ENCODE data around the gene MMP19. TPM values are rescaled to one million over a fixed set of nuclear protein-coding genes. Genes with fewer than 3 reads are reported as not detected.
A peak's percentile ranks its signal among the peaks of the same experiment; 100 is the strongest.

MMP19 gene
- total and polyA plus RNA-seq, 2 experiments from 2014 or later, result 13.8 to 17.6 TPM

DNA sequence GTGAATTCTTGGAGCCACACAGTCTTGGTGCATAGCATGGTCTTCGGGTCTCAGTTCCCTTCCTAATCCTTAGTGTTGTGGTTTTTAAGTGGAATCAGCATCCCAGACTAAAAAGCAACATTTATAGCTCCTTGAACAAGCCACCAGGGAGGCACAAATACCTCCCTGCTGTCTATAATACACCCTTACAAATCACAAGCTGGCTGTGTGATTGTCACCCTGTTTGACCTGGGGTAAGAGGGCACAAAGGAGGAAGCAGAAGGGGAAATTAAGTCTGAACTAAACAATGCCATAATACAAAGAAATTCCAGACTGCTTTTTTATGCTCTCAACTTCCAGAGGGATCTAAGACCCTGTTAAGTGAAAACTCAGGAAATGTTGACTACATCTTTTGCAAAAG is 7.7 kb upstream of the MMP19 start:
- no peaks in the 10 kb centered on the region for H3K27me3 ChIP-seq (replicated peaks; ENCODE audit: insufficient read depth)
- no peaks in the 10 kb centered on the region for H3K9me2 ChIP-seq (ENCODE audit: insufficient read depth)
- peak overlapping the region; percentile 15; the same call in 1 of the 2 replicates for H3K9ac ChIP-seq
- 0 to 3% methylated on average over 1 of the region's 1 CpG for WGBS, 2 experiments (ENCODE audit: low coverage in 1 of 2, low lambda C conversion rate in 2 of 2, missing lambda C conversion rate in 2 of 2)
- H3K79me2 ChIP-seq (ENCODE audit: insufficient read depth), result no peaks in the 10 kb centered on the region
- in situ Hi-C loops (cut with MboI), result no loop called here
- H3K4me1 ChIP-seq (ENCODE audit: insufficient read depth), result peaks cover 43% of the 10 kb centered on the region
- H2AFZ ChIP-seq, result peak overlapping the region; percentile 55
- H3K4me2 ChIP-seq (ENCODE audit: unreplicated experiment), result no peak overlapping the region
- peak overlapping the region; percentile 42 for H3K27ac ChIP-seq
- no peaks in the 10 kb centered on the region for H3K9me3 ChIP-seq (ENCODE audit: low read depth)
- TF ChIP-seq EZH2phosphoT487 (IDR thresholded peaks at IDR 0.05; ENCODE audit: insufficient read depth, low read depth), result no peak
- TF ChIP-seq EZH2 (IDR thresholded peaks at IDR 0.05; ENCODE audit: insufficient read depth, poor library complexity, severe bottlenecking), result no peak
- no peaks in the 10 kb centered on the region for H3K36me3 ChIP-seq (ENCODE audit: low read depth)
- peaks cover 37% of the 10 kb centered on the region for H3F3A ChIP-seq (ENCODE audit: insufficient read depth)
- no peak overlapping the region for H3K4me3 ChIP-seq
- H4K20me1 ChIP-seq (ENCODE audit: insufficient read depth), result no peaks in the 10 kb centered on the region
- no peak for DNase-seq

DNA sequence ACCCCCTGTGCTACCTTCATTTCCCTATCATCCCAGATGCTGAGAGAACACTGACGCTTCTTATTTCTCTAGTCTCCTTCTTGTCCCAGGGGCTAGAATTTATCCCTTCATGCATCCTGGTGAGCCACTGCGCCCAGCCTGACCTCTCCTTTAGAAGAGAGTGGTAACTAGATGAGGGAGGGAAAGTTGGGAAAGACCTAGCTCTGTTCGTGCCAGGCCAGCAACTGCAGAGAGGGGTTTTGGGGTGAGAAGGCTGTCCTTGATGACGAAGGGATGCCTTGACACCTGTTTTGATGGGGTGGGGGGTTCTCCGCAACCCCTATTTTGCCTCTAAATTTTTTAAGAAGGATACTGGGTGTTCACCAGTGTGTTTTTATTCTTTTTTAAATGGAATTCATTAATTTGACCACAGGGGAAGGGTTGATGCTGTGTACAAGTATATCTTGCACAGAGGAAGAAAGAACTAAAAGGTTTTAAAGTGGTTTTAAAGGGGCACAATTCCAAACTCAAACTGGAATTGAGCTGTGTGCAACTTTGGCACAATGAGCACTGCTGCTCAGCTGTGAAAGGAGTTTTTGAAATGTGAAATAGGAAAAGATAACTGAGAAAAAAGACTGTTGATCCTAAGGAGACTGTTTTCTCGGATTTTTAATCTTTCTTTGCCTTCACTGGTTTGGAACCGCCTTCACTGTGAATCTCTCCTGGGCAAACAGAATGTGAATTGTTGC is 7.0 kb upstream of the MMP19 start:
- H3F3A ChIP-seq (ENCODE audit: insufficient read depth), result peaks cover 39% of the 10 kb centered on the region
- no peaks in the 10 kb centered on the region for H4K20me1 ChIP-seq (ENCODE audit: insufficient read depth)
- in situ Hi-C loops (cut with MboI), result no loop called here
- no peak for TF ChIP-seq EZH2phosphoT487 (IDR thresholded peaks at IDR 0.05; ENCODE audit: insufficient read depth, low read depth)
- TF ChIP-seq EZH2 (IDR thresholded peaks at IDR 0.05; ENCODE audit: insufficient read depth, poor library complexity, severe bottlenecking), result no peak
- H2AFZ ChIP-seq, result peak overlapping the region; percentile 55
- peaks cover 46% of the 10 kb centered on the region for H3K4me1 ChIP-seq (ENCODE audit: insufficient read depth)
- no peaks in the 10 kb centered on the region for H3K9me3 ChIP-seq (ENCODE audit: low read depth)
- H3K9ac ChIP-seq, result peak overlapping the region; percentile 15; the same call in 1 of the 2 replicates
- H3K4me3 ChIP-seq, result no peak overlapping the region
- no peaks in the 10 kb centered on the region for H3K27me3 ChIP-seq (replicated peaks; ENCODE audit: insufficient read depth)
- no peaks in the 10 kb centered on the region for H3K36me3 ChIP-seq (ENCODE audit: low read depth)
- H3K9me2 ChIP-seq (ENCODE audit: insufficient read depth), result no peaks in the 10 kb centered on the region
- WGBS, 2 experiments (ENCODE audit: low coverage in 1 of 2, low lambda C conversion rate in 2 of 2, missing lambda C conversion rate in 2 of 2), result 39 to 56% methylated on average over 7 of the region's 7 CpGs
- DNase-seq, result peak; percentile 29
- peak overlapping the region; percentile 100 for H3K27ac ChIP-seq
- H3K79me2 ChIP-seq (ENCODE audit: insufficient read depth), result no peaks in the 10 kb centered on the region
- H3K4me2 ChIP-seq (ENCODE audit: unreplicated experiment), result no peak overlapping the region

DNA sequence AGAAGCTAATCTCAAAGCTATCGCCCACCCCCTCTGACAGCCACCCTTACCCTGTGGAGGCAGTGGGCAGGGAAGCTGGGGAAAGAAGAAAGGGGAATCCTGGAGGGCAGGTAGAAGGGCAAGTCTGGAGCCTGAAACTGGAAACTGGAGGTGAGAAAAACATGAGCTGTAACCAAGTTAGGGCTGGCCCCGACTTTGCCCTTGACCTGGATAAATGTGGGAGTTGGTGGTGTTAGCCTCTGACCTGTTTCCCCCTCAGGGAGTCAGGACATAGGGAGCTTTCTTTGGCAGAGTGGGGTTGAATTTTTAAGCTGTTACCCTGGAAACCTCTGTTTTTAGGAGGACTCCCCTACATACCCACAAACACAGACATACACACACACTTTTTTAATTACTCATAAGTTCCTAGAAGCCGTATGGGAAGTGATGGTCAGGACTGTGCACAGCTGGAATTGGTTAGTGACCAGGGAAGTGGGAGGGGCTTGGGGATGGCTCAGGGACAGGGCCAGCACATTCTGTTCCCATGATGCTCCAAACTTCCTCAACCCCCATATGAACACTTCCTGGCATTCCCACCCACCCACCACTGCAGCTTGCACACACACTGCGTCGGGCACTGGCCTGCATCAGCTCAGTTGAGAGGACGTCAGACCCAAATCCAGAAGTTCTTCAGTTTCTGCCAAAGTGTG is 5.0 kb upstream of the MMP19 start:
- H3K27ac ChIP-seq, result peak overlapping the region; percentile 100
- peaks cover 39% of the 10 kb centered on the region for H3F3A ChIP-seq (ENCODE audit: insufficient read depth)
- peak overlapping the region; percentile 94 for H3K9ac ChIP-seq
- no peaks in the 10 kb centered on the region for H4K20me1 ChIP-seq (ENCODE audit: insufficient read depth)
- no peaks in the 10 kb centered on the region for H3K9me2 ChIP-seq (ENCODE audit: insufficient read depth)
- H3K36me3 ChIP-seq (ENCODE audit: low read depth), result no peaks in the 10 kb centered on the region
- DNase-seq, result peak; percentile 99
- peak overlapping the region; percentile 58 for H2AFZ ChIP-seq
- H3K4me3 ChIP-seq, result peak overlapping the region; percentile 55
- H3K4me1 ChIP-seq (ENCODE audit: insufficient read depth), result peaks cover 51% of the 10 kb centered on the region
- H3K79me2 ChIP-seq (ENCODE audit: insufficient read depth), result no peaks in the 10 kb centered on the region
- 7% methylated on average over 6 of the region's 6 CpGs for WGBS, 2 experiments (ENCODE audit: low coverage in 1 of 2, low lambda C conversion rate in 2 of 2, missing lambda C conversion rate in 2 of 2)
- H3K27me3 ChIP-seq (replicated peaks; ENCODE audit: insufficient read depth), result no peaks in the 10 kb centered on the region
- no peaks in the 10 kb centered on the region for H3K9me3 ChIP-seq (ENCODE audit: low read depth)
- in situ Hi-C loops (cut with MboI), result no loop called here
- H3K4me2 ChIP-seq (ENCODE audit: unreplicated experiment), result peak overlapping the region; percentile 73
- TF ChIP-seq EZH2 (IDR thresholded peaks at IDR 0.05; ENCODE audit: insufficient read depth, poor library complexity, severe bottlenecking), result no peak
- no peak for TF ChIP-seq EZH2phosphoT487 (IDR thresholded peaks at IDR 0.05; ENCODE audit: insufficient read depth, low read depth)

DNA sequence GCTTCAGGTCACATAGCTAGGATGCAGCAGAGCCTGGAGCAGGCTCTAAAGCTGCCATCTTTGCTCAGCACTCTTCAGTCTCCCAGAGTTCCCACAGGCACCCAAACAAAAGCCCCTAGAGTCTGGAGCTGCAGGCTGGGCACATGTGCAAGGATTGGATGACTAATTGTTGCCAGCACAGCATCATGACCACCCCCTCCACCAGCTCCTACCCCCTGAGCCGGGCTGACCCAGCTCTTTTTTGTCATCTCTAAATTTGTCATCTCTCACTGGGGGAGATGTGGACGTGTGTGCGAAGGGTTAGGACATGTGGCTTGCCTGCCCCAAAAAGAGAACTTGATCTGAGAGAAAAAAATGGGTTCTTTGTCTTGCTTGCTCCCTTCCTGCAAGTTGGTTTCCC is 4.3 kb upstream of the MMP19 start:
- no peak for TF ChIP-seq EZH2phosphoT487 (IDR thresholded peaks at IDR 0.05; ENCODE audit: insufficient read depth, low read depth)
- no peaks in the 10 kb centered on the region for H3K36me3 ChIP-seq (ENCODE audit: low read depth)
- DNase-seq, result peak; percentile 91
- in situ Hi-C loops (cut with MboI), result no loop called here
- peaks cover 5% of the 10 kb centered on the region for H3K79me2 ChIP-seq (ENCODE audit: insufficient read depth)
- H3K27me3 ChIP-seq (replicated peaks; ENCODE audit: insufficient read depth), result no peaks in the 10 kb centered on the region
- peaks cover 39% of the 10 kb centered on the region for H3F3A ChIP-seq (ENCODE audit: insufficient read depth)
- peak overlapping the region; percentile 94 for H3K9ac ChIP-seq
- WGBS, 2 experiments (ENCODE audit: low coverage in 1 of 2, low lambda C conversion rate in 2 of 2, missing lambda C conversion rate in 2 of 2), result 2 to 4% methylated on average over 3 of the region's 3 CpGs
- peak overlapping the region; percentile 100 for H3K27ac ChIP-seq
- peaks cover 55% of the 10 kb centered on the region for H3K4me1 ChIP-seq (ENCODE audit: insufficient read depth)
- H3K4me3 ChIP-seq, result peak overlapping the region; percentile 36; the same call in 1 of the 2 replicates
- H4K20me1 ChIP-seq (ENCODE audit: insufficient read depth), result no peaks in the 10 kb centered on the region
- peak overlapping the region; percentile 58 for H2AFZ ChIP-seq
- H3K9me2 ChIP-seq (ENCODE audit: insufficient read depth), result no peaks in the 10 kb centered on the region
- H3K4me2 ChIP-seq (ENCODE audit: unreplicated experiment), result peak overlapping the region; percentile 59
- no peaks in the 10 kb centered on the region for H3K9me3 ChIP-seq (ENCODE audit: low read depth)

All from GM23248 (cell line).